GM19025 (cell line): ENCODE results near the gene GRIN2A.

Source experiments
- ATAC-seq: cut with Tn5 transposase; IDR thresholded peaks from one replicate; pipeline ENCODE4 v1.9.1; 2021; ENCODE audit warnings: mild to moderate bottlenecking, low read depth, moderate library complexity; ENCODE audit not compliant: unreplicated experiment

Gene GRIN2A

GRCh38 chr16:9934723-9935508, 247.3 kb downstream of the GRIN2A start:
- ATAC-seq: no peak

- no peak for ATAC-seq
Observed at GRCh38 chr16:9932919-9933653, 249.1 kb downstream of the GRIN2A start.

- no peak for ATAC-seq
Observed at GRCh38 chr16:9932000-9932399, 250.2 kb downstream of the GRIN2A start.

- ATAC-seq: no peak
Observed at GRCh38 chr16:9929836-9930235, 252.4 kb downstream of the GRIN2A start.

- no peak for ATAC-seq
Observed at GRCh38 chr16:9929313-9929712, 252.9 kb downstream of the GRIN2A start.

DNA sequence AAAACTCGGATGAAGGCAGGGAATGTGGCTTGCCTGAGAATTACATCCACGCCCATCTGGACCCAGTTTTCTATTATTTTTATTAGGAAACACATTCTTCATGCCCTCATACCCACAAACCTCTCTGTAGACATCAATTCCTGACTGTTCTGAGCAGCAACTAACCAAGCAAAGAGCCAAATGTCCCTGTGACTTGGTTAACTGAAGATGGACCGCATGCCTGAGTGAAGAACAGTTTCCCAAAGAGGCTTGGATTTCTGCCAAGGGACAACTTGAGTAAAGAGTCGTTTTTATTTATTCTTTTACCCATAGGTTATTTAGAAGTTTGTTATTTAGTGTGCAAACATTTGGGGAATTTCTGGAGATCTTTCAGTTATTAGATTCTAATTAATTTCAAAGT, 259.8 kb downstream of the GRIN2A start:
- ATAC-seq: no peak

GRCh38 chr16:9921997-9922396, 260.2 kb downstream of the GRIN2A start:
- ATAC-seq: no peak

- ATAC-seq: no peak
Observed at GRCh38 chr16:9919460-9919859, 262.8 kb downstream of the GRIN2A start.

DNA sequence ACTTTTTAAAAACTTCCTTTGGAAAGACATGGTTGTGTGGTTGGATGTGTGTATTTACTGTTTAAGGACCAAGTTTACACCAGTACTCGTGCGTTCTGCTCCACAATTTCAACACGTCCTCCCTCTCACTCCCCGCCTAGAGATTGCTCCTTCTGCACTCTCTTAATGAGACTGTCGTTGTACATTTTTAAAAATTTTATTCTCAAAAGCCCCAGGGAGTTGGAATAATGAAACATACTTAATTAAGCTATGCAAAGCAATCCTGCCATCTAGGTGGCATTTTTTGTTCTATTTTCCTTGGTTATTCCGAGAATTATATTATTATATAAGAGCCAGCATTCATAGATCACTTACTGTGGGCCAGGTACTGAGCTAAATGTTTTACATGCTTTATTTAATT, 264.5 kb downstream of the GRIN2A start:
- ATAC-seq: no peak

GRCh38 chr16:9913604-9914326, 268.5 kb downstream of the GRIN2A start:
- ATAC-seq: no peak

- ATAC-seq: no peak
Observed at GRCh38 chr16:9911989-9912388, 270.2 kb downstream of the GRIN2A start.

DNA sequence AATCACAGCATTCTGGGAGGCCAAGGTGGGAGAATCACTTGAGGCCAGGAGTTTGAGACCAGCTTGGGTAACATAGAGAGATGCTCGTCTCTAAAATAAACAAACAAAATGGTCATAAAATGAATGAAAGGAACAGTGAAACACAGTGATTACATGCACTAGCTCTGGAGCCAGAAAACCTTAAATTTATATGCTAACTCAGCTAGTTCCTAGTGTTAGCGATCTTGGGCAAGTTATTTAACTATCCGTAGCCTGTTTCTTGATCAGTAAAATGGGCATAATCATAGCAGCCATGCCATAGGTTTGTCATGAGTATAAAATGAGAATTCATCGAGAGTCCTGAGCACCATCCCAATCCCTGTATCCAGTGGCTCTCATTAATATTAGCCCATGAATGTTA, 271.0 kb downstream of the GRIN2A start:
- ATAC-seq: no peak

- ATAC-seq: no peak
Observed at GRCh38 chr16:9909072-9909825, 273.0 kb downstream of the GRIN2A start.

GRCh38 chr16:9908613-9909012, 273.6 kb downstream of the GRIN2A start:
- ATAC-seq: no peak

GRCh38 chr16:9907752-9908151, 274.5 kb downstream of the GRIN2A start:
- no peak for ATAC-seq

DNA sequence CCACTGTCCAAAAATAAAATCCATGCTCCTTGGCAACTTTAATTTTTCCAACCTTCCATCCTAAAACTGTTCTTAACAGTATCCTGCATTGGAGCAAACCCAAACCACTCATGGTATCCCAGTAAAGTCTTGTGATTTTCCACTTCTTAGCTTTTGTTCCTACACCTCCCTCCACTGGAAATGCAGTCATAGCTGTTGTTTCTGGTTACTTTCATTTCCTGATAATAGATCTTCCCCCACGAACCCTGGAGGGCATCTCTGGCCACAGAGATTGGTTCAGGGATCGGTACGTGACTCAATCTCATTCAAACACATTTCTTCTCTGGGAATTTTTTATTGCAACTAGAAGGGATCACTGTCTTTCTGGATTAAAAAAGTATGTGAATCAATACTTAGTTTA, 276.0 kb downstream of the GRIN2A start:
- ATAC-seq: no peak

DNA sequence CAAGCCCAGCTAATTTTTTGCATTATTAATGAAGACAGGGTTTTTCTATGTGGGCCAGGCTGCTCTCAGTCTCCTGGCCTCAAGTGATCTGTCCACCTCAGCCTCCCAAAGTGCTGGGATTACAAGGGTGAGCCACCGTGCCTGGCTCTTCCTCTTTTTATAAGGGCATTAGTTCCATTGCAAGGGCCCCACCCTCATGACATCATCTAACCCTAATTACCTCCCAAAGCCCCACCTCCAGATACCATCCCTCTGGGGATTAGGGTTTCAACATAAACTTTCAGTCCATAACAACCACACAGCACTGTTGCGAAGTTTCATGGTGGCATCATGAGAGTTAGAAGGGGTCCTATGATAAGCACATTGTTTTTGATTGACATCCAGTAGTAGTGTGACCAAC, 277.7 kb downstream of the GRIN2A start:
- no peak for ATAC-seq

GRCh38 chr16:9900576-9900975, 281.7 kb downstream of the GRIN2A start:
- no peak for ATAC-seq

GRCh38 chr16:9898555-9898954, 283.7 kb downstream of the GRIN2A start:
- no peak for ATAC-seq

DNA sequence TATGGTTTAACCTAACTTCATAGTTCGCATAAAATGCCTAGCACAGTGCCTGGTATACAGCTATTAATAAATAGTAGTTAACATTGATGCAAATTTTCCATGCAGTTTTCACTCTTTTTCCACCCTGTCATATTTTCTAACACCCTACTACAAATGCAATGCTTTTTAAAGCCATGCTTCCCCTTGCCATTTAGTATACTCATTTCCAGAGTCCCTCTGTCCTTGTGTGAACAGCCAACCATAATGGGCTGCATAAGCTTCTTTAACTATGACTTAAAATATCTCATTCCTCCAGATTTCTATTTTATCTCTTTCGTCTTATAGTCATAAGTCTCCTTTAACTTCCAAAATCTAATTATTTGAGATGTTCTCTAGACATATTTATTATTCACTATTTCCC, 284.1 kb downstream of the GRIN2A start:
- no peak for ATAC-seq

GRCh38 chr16:9895817-9896216, 286.4 kb downstream of the GRIN2A start:
- ATAC-seq: no peak
